ENCODE data around the gene ABI1.

ABI1 gene

DNA sequence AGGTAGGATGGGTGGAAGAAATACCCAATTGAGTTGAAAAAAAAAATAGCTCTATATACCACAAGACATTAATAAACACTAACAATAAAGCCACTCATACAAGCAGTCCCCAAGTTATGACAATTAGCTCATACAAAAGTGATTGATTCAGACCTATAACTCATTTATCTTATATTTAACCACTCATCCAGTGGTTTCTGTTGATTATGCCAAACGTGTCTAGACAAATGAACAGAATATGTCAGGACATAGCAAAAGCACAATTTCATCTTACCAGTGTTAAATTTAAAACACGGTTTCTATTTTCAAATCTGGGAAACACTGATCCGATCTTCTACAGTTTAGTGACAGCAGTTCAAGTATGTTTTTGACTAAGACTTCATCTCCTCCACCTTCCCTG, 17.0 kb downstream of the ABI1 start:
- Histone ChIP-seq H2AFZ (ENCODE audit: low read depth, low read length) (no peak overlapping the region), H3K4me3 (ENCODE audit: low read depth in 1 of 2, low read length in 2 of 2) (no peak overlapping the region), H3K27me3 (ENCODE audit: insufficient read depth, low read length, poor library complexity) (no peaks in the 10 kb centered on the region), H3K9me3 (ENCODE audit: insufficient read depth, low read length, severe bottlenecking) (no peaks in the 10 kb centered on the region), H3K27ac (ENCODE audit: low read length) (no peak overlapping the region), H3K36me3 (ENCODE audit: insufficient read depth, low read length) (peaks cover 6% of the 10 kb centered on the region; the same call in 1 of the 2 replicates), H4K20me1 (ENCODE audit: insufficient read depth, low read length) (peaks cover 35% of the 10 kb centered on the region), H3K4me2 (ENCODE audit: insufficient read depth, low read length) (no peak overlapping the region), H3K9ac (ENCODE audit: low read depth, low read length) (no peak overlapping the region), H3K79me2 (ENCODE audit: insufficient read depth, low read length) (peaks cover 98% of the 10 kb centered on the region), H3K4me1 (ENCODE audit: insufficient read depth, low read length) (no peaks in the 10 kb centered on the region)
- no peak for ATAC-seq (ENCODE audit: insufficient read depth, low read depth)
- no peak for DNase-seq
- no peak for TF ChIP-seq EZH2 (IDR thresholded peaks at IDR 0.05; ENCODE audit: borderline replicate concordance, low read depth, low read length, severe bottlenecking)
- TF ChIP-seq, protein P1, sequence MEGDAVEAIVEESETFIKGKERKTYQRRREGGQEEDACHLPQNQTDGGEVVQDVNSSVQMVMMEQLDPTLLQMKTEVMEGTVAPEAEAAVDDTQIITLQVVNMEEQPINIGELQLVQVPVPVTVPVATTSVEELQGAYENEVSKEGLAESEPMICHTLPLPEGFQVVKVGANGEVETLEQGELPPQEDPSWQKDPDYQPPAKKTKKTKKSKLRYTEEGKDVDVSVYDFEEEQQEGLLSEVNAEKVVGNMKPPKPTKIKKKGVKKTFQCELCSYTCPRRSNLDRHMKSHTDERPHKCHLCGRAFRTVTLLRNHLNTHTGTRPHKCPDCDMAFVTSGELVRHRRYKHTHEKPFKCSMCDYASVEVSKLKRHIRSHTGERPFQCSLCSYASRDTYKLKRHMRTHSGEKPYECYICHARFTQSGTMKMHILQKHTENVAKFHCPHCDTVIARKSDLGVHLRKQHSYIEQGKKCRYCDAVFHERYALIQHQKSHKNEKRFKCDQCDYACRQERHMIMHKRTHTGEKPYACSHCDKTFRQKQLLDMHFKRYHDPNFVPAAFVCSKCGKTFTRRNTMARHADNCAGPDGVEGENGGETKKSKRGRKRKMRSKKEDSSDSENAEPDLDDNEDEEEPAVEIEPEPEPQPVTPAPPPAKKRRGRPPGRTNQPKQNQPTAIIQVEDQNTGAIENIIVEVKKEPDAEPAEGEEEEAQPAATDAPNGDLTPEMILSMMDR (IDR thresholded peaks at IDR 0.05; ENCODE audit: borderline replicate concordance, extremely low read depth, low read length, poor library complexity, severe bottlenecking), result no peak

DNA sequence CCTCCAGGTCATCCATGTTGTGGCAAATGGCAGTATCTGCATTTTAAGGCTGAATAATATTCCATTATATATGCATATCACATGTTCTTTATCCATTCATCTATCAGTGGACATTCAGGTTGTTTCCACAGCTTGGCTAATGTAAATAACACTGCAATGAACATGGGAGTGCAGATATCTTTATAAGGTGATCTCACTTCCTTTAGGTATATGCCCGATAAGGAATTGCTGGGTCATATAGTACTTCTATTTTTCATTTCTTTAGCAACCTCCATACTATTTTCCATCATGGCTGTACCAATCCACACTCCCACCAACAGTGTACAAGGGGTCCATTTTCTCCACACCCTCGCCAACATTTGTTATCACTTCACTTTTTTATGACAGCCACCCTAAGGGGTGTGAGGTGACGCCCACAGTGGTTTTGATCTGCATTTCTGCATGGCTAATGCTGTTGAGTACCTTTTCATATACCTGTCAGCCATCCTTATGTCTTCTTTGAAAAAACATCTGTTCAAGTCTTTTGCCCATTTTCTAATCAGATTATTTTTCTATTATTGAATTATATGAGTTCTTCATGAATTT, 18.9 kb downstream of the ABI1 start:
- DNase-seq, result no peak
- Histone ChIP-seq H2AFZ (ENCODE audit: low read depth, low read length) (no peak overlapping the region), H3K9me3 (ENCODE audit: insufficient read depth, low read length, severe bottlenecking) (no peaks in the 10 kb centered on the region), H3K4me3 (ENCODE audit: low read depth in 1 of 2, low read length in 2 of 2) (no peak overlapping the region), H3K27me3 (ENCODE audit: insufficient read depth, low read length, poor library complexity) (no peaks in the 10 kb centered on the region), H3K36me3 (ENCODE audit: insufficient read depth, low read length) (peaks cover 3% of the 10 kb centered on the region; the same call in 1 of the 2 replicates), H3K27ac (ENCODE audit: low read length) (no peak overlapping the region), H3K9ac (ENCODE audit: low read depth, low read length) (no peak overlapping the region), H3K4me2 (ENCODE audit: insufficient read depth, low read length) (no peak overlapping the region), H4K20me1 (ENCODE audit: insufficient read depth, low read length) (peaks cover 45% of the 10 kb centered on the region), H3K4me1 (ENCODE audit: insufficient read depth, low read length) (no peaks in the 10 kb centered on the region), H3K79me2 (ENCODE audit: insufficient read depth, low read length) (peaks cover 99% of the 10 kb centered on the region)
- TF ChIP-seq, protein P1 (IDR thresholded peaks at IDR 0.05; ENCODE audit: borderline replicate concordance, extremely low read depth, low read length, poor library complexity, severe bottlenecking), result no peak
- no peak for TF ChIP-seq EZH2 (IDR thresholded peaks at IDR 0.05; ENCODE audit: borderline replicate concordance, low read depth, low read length, severe bottlenecking)
- no peak for ATAC-seq (ENCODE audit: insufficient read depth, low read depth)

DNA sequence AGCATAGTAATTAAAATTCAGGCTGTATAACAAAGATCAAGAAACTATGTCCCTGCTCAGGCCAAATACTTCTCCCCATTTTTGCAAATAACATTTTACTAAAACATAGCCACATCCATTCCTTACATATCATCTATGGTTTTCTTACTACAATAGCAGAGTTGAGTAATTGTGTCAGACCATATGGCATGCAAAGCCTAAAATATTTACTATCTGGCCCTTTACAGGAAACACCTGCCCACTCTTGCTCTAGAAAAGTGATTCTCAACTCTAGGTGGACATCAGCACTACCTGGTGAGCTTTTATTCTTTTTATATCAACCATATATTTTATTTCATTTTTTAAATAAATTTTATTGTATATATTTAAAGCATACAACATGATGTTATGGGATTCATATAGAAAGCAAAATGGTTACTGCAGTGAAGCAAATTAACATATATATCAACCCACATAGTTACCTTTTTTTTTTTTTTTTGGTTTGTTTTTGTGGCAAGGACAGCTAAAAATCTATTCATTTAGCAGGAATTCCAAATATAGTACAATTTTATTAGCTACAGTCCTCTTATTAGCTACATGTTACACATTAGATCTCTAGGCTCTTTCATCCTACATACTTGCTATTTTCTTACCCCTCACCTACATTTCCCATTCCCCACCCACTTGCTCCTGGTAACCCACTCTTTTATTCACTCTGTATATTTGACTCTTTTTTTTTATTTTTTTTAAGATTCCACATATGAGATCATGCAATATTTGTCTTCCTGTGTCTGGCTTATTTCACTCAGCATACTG, 19.6 kb downstream of the ABI1 start:
- H3K4me1 ChIP-seq (ENCODE audit: insufficient read depth, low read length), result no peaks in the 10 kb centered on the region
- H3K36me3 ChIP-seq (ENCODE audit: insufficient read depth, low read length), result peaks cover 3% of the 10 kb centered on the region; the same call in 1 of the 2 replicates
- H3K9me3 ChIP-seq (ENCODE audit: insufficient read depth, low read length, severe bottlenecking), result no peaks in the 10 kb centered on the region
- H4K20me1 ChIP-seq (ENCODE audit: insufficient read depth, low read length), result peaks cover 45% of the 10 kb centered on the region
- H3K4me2 ChIP-seq (ENCODE audit: insufficient read depth, low read length), result no peak overlapping the region
- peaks cover 99% of the 10 kb centered on the region for H3K79me2 ChIP-seq (ENCODE audit: insufficient read depth, low read length)
- H3K27me3 ChIP-seq (ENCODE audit: insufficient read depth, low read length, poor library complexity), result no peaks in the 10 kb centered on the region
- no peak overlapping the region for H3K4me3 ChIP-seq (ENCODE audit: low read depth in 1 of 2, low read length in 2 of 2)
- no peak overlapping the region for H3K9ac ChIP-seq (ENCODE audit: low read depth, low read length)
- H2AFZ ChIP-seq (ENCODE audit: low read depth, low read length), result no peak overlapping the region
- TF ChIP-seq, protein P1 (IDR thresholded peaks at IDR 0.05; ENCODE audit: borderline replicate concordance, extremely low read depth, low read length, poor library complexity, severe bottlenecking), result no peak
- TF ChIP-seq EZH2 (IDR thresholded peaks at IDR 0.05; ENCODE audit: borderline replicate concordance, low read depth, low read length, severe bottlenecking), result no peak
- ATAC-seq (ENCODE audit: insufficient read depth, low read depth), result no peak
- no peak overlapping the region for H3K27ac ChIP-seq (ENCODE audit: low read length)
- no peak for DNase-seq

Measured in DND-41 (cell line).